GM19463 (cell line): ENCODE data around the gene SPEM2.
"Not testable (repeated sequence)": the region's sequence is repeated elsewhere in the genome, so short reads cannot be mapped to it uniquely, and the experiment has no call there.

Experiments used
- ATAC-seq: cut with Tn5 transposase; IDR thresholded peaks from one replicate; pipeline ENCODE4 v1.9.1; 2021; ENCODE audit warnings: mild to moderate bottlenecking, moderate library complexity; ENCODE audit not compliant: unreplicated experiment

The SPEM2 gene

GRCh38 chr17:7468804-7469389 lies 43.5 kb downstream of the SPEM2 start:
- ATAC-seq, result no peak

DNA sequence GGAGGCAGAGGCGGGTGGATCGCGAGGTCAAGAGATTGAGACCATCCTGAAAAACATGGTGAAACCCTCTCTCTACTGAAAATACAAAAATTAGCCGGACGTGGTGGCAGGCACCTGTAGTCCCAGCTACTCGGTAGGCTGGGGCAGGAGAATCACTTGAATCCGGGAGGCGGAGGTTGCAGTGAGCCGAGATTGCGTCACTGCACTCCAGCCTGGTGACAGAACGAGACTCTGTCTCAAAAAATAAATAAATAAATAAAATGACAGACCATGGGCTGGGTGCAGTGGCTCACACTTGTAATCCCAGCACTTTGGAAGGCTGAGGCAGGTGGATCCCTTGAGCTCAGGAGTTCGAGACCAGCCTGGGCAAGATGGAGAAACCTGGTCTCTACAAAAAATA lies 44.4 kb downstream of the SPEM2 start:
- ATAC-seq, result not testable (repeated sequence)

DNA sequence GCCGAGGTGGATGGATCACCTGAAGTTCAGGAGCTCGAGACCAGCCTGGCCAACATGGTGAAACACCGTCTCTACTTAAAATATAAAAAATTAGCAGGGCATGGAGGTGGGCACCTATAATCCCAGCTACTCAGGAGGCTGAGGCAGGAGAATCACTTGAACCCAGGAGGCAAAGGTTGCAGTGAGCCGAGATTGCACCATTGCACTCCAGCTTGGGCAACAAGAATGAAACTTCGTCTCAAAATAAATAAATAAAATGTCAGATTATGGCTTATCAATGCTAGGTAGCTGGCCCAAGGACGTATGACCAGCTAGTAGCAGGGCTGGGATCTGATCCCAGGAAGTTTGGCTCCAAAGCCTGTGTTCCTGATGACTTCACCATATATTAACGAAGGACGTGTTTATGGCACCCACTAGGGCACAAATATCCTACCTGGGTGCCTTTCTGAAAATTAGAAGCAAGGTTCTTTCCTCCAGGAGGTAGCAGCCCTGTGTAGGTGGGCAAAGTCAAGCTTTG lies 45.1 kb downstream of the SPEM2 start:
- not testable (repeated sequence) for ATAC-seq

GRCh38 chr17:7471729-7472128 lies 46.3 kb downstream of the SPEM2 start:
- no peak for ATAC-seq

DNA sequence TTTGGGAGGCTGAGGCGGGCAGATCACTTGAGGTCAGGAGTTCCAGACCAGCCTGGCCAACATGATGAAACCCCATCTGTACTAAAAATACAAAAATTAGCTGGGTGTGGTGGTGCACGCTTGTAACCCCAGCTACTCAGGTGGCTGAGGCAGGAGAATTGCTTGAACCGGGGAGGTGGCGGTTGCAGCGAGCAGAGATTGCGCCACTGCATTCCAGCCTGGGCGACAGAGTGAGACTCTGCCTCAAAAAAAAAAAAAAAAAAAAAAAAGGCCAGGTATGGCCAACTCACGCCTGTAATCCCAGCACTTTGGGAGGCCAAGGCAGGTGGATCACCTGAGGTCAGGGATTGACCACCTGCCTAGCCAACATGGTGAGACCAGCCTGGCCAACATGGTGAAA lies 49.4 kb downstream of the SPEM2 start:
- not testable (repeated sequence) for ATAC-seq

DNA sequence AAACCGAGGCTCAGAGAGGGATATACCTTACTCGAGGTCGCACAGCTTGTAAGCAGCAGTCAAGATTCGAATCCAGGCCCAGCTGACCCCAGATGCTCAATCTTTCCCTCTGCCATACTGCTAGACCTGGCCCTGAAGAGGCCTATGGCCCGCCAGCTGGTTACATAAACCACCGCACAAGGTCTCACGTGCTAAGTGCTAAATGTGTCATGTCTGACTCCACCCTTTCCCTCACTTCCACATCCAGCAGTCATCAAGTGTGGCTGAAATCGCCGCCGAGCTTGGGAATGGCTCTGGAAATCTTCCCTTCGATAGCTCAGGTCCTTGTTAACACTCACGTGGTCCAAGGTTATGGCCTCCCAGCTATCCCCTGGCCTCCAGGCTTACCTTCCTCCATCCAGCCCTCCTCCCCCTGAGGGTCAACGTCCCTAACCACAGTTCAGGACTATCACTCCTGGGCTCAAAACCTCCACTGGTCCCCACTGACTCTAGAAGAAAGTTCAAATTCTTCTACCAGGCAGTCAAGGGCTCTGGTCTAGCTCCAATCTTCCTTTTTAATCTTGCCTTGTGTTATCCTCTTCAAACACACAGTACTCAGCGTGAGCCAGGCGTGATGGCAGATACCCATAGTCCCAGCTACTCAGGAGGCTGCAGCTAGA lies 50.5 kb downstream of the SPEM2 start:
- no peak for ATAC-seq

DNA sequence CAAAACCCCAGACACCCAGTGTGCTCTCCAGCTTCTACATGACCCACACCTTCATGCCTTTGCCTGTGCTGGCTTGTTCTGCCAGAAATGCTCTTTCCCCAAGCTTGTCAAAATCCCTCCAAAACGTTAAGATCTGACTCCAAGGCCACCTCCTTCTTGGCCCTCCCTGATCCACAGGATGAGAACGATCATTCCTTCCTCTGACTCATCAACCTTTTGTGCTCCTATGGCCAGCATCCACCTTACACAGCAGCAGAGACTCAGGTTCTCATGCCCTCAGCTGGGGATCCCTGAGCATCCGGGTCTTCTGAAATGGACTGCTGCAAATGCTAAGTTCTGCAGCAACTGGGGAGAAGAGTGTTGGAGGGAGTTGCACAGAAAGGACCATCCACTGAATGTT lies 51.1 kb downstream of the SPEM2 start:
- no peak for ATAC-seq

DNA sequence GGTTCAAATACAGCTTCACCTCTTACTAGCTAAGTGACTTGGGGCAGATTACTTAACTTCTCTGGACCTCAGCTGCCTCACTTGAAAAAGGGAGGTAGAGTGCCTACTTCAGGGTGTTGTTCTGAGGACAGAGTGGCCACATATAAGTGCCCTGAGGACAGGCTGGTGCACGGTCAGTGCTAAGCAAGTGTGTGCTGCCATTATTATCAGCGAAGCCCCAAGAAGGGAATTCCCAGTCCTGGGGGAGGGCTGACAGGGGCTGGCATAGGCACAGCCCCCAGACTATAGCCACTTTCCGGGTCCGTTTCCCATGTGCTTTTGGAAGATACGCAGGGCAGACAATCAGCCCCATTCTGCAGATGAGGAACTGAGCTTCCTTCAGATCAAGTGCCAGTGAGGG lies 51.5 kb downstream of the SPEM2 start:
- ATAC-seq, result no peak
